ENCODE data around the gene SLC25A22.

- no peak for TF ChIP-seq CTCF (IDR thresholded peaks at IDR 0.05)
- no peak for TF ChIP-seq POLR2AphosphoS5 (IDR thresholded peaks at IDR 0.05)
- TF ChIP-seq POLR2A (IDR thresholded peaks at IDR 0.05), result no peak
Observed at GRCh38 chr11:782264-783174, 15.6 kb downstream of the SLC25A22 start.

All from prostate gland (tissue), 2 donors.